HG03097 (cell line): Measurements from ENCODE around the gene SULF2.

Experiments
- ATAC-seq: cut with Tn5 transposase; IDR thresholded peaks from one replicate; pipeline ENCODE4 v1.9.1; 2021; ENCODE audit not compliant: unreplicated experiment, low FRiP score

Gene SULF2

GRCh38 chr20:47741669-47742608 is 43.3 kb downstream of the SULF2 start:
- ATAC-seq, result no peak

- ATAC-seq, result no peak
Observed at GRCh38 chr20:47740862-47741184, 44.5 kb downstream of the SULF2 start.

- no peak for ATAC-seq
Observed at GRCh38 chr20:47740121-47740861, 45.0 kb downstream of the SULF2 start.

GRCh38 chr20:47737923-47738322 is 47.4 kb downstream of the SULF2 start:
- ATAC-seq, result no peak

GRCh38 chr20:47736570-47737152 is 48.6 kb downstream of the SULF2 start:
- no peak for ATAC-seq

- no peak for ATAC-seq
Observed at GRCh38 chr20:47735412-47736400, 49.6 kb downstream of the SULF2 start.

GRCh38 chr20:47734870-47735269 is 50.4 kb downstream of the SULF2 start:
- no peak for ATAC-seq

- ATAC-seq, result no peak
Observed at GRCh38 chr20:47733892-47734291, 51.4 kb downstream of the SULF2 start.

- no peak for ATAC-seq
Observed at GRCh38 chr20:47730744-47731143, 54.5 kb downstream of the SULF2 start.

GRCh38 chr20:47729472-47729871 is 55.8 kb downstream of the SULF2 start:
- no peak for ATAC-seq

- no peak for ATAC-seq
Observed at GRCh38 chr20:47727909-47728361, 57.3 kb downstream of the SULF2 start.

GRCh38 chr20:47727170-47727880 is 58.0 kb downstream of the SULF2 start:
- ATAC-seq, result peak; percentile 59

GRCh38 chr20:47726632-47727031 is 58.6 kb downstream of the SULF2 start:
- no peak for ATAC-seq

GRCh38 chr20:47725248-47725973 is 59.9 kb downstream of the SULF2 start:
- ATAC-seq, result no peak

GRCh38 chr20:47724910-47725247 is 60.4 kb downstream of the SULF2 start:
- ATAC-seq, result no peak

- no peak for ATAC-seq
Observed at GRCh38 chr20:47724396-47724795, 60.9 kb downstream of the SULF2 start.

GRCh38 chr20:47723322-47723721 is 62.0 kb downstream of the SULF2 start:
- ATAC-seq, result no peak

GRCh38 chr20:47720636-47721427 is 64.4 kb downstream of the SULF2 start:
- no peak for ATAC-seq
